Measurements from ENCODE around the gene TMEM121B.

The TMEM121B gene

DNA sequence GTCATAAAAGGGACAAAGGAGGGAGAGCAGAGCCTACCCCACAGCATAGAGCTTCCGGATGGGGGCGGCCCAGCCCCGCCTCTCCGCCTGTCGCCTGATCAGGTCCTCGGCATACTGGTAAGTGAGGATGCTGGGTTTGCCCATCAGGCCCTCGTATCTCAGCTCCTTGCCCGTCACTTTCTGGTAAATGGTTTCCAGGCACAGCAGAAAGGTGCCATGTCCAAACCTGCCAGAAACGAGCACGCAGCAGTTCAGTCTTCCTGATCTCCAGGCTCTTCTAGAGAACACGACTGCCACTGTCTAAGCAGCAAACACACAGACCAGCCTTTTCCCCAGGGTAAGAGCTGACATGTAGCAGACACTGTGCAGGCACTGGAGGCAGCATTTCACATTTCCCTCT is 17.4 kb upstream of the TMEM121B start:
- DNase-seq (ENCODE audit: low read depth): no peak

DNA sequence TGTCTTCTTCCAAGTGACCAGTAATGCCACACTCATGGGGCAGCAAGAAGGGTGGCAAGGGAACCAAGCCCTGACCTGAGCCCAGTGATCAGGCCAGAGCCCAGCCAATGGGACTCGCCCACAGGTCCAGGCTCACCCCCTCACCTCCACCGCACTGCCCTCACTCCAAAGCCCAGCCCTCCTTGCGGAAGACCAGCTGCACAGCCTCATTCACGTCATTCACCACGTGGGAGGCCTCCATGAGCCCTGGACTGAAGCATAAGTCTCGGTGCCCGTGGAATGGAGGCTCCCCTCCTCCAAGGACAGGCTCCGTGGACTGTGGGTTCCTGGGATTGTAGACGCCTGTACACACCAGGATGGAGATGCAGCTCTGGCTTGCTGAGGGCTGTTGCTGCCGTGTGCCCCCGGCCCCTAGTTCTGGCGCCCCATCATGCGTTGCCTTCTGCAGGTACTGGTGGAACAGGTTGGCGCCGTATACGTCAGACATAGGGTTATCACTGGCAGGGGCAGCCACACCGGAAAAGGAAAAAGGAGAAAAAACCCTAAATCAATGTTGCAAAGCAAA is 16.8 kb upstream of the TMEM121B start:
- DNase-seq (ENCODE audit: low read depth): no peak

DNA sequence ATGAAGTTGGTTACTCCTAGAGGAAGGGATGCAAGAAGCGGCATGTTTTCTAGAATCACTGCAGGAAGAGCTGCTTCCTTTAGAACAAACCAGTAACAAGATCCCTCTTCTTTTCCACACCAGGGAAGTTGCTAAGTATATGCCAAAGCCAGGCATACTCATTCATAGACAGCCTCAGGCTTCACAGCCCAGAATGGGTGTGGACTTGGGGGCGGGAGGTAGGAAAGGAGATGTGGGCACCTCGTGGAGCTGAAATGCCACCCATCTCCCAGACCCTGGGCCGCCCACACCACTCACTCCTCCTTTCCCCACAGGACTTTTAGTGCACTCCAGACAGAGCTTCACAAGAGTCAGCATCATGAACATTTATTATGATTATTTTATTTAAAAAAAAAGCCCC is 16.0 kb upstream of the TMEM121B start:
- no peak for DNase-seq (ENCODE audit: low read depth)

DNA sequence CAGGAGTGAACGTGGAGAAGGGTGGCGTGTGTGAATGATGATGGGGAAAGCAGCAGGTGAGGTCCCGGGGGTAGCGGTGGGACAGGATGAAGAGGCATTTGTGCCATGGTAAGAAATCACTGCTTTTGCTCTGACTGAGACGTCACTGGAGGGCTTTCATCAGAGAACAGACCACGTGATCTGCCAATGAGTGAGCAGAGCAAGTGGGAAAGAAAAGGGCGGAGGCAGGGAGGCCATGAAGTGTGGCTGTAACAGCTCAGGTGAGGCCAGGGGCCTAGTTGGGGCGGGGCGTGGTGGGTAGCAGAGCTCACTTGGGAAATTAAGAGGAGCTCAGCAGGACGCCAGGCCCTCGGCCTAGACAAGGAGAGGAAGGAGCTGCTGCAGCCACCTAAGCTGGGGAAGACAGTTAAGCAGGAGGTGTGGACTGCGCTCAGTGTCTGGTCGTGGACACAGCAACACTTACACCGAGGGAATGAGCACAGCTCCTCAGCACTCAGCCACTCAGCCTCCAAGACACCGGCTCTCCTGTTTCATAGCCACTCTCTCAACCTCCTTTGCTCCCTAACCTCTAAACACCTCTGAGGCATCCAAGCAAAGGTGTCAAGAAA is 14.1 kb upstream of the TMEM121B start:
- no peak for DNase-seq (ENCODE audit: low read depth)

DNA sequence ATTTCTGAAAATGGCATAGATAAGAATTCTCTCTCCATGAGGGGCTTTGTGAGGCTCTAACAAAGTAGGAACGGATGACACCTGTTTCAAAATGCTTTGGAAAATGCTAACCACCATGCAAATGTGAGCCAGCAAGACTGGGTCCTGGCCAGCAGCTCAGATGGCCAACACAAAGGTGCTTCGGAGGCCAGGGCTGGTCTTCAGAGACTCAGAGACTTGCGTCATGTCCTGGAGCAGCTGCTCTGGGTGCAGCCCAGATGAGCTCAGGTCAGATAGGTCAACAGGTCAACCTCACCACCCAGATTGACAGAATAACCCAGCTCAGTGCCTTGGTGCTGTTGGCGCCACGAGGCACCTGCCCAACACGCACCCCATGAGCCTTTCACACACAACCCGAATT is 12.0 kb upstream of the TMEM121B start:
- DNase-seq (ENCODE audit: low read depth): no peak

DNA sequence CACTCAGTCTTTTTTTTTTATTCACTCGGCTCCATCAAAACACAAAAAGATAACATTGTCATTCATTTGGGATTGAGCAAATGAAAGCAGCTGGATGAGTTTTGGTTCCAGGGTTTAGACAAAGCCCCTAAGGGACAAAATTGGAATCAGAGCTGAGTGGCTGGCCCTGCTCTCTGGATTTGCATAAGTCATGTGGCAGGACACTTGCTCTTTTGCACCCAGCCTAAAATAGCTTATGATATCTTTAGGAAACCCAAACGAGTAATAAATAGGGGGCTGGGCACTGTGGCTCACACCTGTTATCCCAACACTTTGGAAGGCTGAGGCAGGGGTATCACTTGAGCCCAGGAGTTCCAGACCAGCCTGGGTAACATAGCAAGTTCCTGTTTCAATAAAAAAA is 11.0 kb upstream of the TMEM121B start:
- DNase-seq (ENCODE audit: low read depth): no peak

DNA sequence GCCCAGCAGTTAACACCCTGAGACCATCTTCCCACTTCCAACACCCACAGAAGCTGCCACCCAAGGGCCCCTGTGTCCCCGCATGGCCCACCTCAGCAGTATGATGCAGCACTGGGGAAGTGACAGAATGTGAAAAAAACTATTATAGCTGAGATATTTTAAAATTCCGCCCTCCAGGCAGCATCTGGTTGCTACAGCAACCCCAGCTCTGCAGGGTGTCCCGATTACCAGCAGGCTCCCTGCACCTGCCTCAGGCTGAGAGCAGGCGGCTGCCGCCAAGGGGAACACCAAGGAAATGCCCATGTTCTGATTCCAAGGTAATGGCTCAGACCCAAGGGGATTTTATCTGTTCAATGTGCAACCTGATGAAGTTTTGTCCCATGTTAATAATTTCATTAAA is 10.5 kb upstream of the TMEM121B start:
- no peak for DNase-seq (ENCODE audit: low read depth)

DNA sequence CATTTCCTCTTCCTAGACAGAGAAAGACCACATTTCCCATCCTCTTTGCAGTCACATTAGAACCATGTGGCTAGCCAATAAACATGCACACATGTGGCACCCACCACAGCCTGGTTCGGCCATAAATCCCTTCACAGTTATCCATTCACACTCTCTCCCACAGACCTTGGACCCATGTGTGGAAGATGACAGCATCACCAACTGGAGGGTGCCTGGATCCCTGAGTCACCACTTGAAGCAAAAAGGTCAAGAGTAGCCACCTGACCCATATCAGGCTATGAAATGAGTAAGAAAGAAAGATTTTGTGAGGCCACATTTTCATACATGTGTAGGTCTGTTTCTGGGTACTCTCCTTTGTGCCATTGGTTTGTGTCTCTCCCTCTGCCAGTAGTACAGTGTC is 9.0 kb upstream of the TMEM121B start:
- no peak for DNase-seq (ENCODE audit: low read depth)

DNA sequence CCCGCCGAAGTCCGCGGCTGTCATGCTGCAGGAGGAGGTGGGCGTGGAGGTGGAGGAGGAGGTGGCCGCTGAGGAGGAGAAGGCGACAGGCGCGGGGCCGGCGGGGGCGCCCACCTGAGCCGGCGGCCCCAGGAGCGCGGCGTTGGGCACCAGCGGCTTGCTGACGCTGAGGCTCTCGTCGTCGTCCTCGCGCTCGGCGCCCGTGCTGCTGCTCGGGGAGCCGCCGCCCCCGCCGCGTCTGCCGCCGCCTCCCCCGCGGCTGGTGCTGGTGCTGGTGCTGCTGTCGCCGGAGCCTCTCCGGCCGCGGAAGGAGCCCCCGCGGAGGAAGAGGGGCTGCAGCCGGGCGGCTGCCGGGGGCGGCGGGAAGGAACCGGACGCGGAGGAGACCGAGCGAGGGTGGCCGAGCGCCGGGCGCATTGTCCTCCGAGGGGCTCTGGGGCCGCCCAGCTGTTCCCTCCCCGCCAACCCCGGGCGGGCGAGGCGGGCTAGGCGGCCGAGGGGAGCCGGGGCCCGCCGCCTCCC is 388 bp downstream of the TMEM121B start:
- no peak for DNase-seq (ENCODE audit: low read depth)

DNA sequence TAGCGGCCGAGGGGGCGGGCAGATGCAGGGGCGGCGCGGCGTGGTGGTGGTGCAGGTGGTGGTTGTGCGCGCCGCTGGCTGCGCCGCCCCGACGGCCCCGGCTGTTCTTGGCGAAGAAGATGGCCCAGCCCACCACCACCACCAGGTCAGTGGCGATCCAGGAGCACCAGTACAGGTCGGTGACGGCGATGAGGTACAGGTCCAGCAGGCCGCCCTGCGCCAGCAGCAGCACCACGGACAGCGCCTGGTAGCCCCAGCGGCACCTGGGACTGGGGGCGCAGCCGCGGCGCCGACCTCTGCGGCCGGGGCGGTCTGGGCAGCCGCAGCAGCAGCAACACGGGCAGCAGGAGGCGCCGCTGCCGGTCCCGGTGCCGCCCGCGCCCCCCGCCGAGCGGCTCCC is 879 bp downstream of the TMEM121B start:
- DNase-seq (ENCODE audit: low read depth): peak; percentile 23

DNA sequence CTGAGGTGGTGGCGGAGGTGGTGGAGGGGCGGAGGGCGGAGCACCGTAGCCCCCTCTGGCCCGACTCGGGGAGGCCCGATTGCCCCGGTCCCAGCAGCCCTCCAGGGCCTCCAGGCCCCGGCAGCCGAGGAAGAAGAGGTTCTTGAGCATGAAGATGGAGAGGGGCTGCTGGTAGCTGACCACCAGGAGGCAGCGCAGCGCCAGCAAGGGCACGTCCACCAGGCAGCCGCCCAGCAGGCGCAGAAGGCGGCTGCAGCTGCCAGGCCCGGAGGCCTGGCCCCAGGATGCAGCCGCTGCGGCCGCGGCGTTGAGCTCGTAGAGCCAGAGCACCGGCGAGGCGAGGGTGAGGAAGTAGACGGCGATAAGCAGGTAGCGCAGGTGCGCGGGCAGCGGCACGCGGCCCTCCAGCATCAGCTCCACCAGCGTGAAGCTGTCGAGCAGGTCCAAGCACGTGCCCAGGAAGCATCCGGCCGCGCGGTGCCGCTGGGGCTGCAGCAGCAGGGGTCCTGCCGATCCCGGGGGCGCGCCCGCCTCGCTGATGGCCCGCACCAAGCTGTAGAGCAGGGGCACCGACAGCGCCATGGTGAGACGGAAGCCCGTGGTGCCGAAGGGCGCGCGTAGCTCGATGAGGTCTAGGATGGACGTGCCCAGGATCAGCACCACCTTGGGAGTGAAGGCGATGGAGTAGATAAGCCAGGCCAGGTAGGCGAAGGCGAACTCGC is 1.5 kb downstream of the TMEM121B start:
- no peak for DNase-seq (ENCODE audit: low read depth)

DNA sequence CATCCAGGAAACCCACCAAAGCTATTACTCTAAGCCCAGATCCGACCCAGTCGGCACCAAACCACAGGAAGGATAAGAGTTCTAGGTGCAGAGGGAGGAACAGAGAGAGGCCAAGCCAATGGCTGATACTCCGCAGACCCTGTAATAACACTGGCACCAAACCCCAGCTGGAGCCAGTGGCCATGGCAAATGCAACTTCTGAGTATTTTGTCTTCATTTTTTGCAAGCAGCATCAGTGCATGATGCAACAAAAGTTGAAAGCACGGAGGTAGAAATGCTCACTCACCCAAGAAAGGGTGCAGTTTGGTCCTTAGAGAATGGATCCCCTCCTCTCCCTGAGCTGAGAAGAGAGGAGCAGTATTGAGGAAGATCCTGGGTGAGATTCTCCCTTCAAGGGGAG is 2.8 kb downstream of the TMEM121B start:
- no peak for DNase-seq (ENCODE audit: low read depth)

DNA sequence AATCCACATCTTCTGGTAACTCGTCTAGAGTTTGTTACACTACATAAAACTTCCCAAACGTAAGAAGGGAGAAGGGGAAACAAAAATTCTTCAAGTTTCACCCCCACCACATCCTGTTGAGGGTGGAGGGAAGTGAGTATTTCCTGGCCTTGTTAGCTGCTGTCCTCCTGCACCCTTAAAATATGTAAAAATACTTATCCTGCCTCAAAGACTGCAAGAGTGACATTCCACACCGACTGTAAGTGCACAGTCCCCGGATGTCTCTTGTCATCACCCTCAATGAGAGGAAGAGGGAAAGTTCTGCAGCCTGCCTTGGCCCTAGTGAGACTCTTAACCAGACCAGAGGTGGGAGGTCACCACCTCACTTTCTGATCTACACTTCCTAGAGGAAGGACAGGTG is 3.3 kb downstream of the TMEM121B start:
- no peak for DNase-seq (ENCODE audit: low read depth)

DNA sequence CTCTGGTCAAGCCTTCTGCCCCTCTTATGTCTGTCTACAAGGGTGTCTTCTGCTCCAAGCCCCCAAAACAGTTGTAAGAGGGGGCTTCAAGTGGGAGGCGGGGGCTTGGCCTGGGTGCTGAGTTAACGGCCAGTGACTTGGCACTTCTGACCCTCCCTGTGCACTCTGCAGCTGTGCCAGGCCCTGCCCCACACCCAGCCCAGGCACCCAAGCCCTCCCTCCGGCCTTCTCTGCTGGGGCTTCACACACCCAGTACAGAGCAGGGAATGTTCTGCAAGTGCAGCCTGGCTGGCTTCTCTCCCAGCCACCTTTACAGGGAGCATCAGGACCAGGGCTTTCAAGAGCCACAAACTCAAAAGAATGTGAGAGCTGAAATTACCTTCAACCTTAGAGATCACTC is 3.8 kb downstream of the TMEM121B start:
- no peak for DNase-seq (ENCODE audit: low read depth)

DNA sequence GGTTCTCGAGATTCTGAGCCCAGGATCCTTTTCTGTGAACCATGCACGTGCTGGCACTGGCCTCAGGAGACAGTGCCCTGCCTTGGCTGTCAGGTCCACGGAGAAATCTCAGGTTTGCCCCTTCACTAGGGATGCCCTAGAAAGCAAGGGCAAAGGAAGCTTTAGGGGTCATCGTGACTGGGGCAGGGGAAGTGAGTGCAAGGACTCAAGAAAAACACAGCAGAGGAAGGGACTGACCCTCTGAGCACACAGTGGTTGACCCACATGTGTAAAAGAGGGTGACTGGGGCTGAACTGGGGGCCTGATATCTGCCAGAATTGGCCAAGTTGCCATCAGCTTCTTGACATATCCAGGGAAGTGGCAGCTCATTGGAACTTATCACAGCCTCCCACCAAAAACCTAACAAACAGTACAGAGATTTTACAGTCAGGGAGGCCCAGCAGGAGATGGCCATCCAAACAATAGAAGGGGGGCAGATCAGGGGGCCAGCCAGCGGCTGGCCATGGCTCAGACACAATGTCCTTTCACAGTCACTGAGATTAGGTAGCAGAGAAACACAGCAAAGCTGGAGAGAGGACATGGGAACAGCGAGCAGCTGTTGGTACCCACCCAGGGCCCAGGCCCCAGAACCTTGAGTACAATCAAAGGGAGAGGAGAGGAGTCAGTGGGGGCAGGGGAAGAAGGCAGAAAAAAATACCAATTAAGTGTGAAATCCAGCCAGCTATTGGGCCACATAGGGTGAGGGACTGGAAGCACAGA is 4.4 kb downstream of the TMEM121B start:
- no peak for DNase-seq (ENCODE audit: low read depth)

DNA sequence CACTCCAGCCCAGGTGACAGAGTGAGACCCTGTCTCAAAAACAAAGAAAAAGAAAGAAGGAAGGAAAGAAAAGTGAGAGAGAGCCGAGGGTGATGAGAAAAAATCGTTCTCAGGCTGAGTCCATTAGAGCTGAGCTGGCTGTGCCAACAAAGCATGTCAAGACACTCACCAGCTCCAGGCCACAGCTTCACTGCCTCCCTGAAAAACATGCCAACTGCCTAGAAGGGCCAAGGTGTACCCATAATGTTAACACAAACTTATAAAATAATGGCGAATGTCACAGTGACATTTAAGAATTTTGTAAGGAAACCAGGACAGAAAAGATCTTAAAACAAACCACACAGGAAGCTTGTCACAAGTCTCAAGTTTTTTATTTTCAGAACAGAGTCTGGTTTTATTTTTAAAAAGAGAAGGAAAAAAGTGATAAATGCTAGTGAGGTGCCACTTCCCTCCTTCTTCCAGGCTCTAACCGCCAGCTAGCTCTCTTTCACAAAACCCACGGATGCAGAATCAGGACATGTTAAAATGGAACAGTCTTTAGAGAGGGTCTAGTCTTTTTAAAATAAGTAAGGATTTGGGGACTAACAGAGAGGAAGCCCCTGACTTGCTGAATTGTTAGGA is 5.1 kb downstream of the TMEM121B start:
- no peak for DNase-seq (ENCODE audit: low read depth)

DNA sequence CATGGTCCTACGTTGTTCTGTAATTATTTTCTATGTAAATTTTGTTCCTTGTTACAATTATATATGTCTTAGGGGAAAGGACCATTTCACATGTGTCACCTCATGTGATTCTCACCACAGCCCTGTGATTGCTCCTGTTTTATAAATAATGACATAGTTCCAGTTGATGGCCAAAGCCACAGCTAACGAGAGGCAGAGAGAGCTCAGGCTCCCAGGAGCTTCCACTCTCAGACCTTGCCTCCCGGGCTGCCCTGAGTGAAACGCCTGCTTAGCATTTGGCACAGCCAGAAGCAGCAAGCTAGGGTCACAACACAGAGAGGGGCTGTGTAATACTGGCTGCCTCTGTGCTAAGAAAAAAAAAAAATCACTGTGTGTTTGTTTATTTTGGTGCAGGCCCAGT is 5.9 kb downstream of the TMEM121B start:
- DNase-seq (ENCODE audit: low read depth): no peak

DNA sequence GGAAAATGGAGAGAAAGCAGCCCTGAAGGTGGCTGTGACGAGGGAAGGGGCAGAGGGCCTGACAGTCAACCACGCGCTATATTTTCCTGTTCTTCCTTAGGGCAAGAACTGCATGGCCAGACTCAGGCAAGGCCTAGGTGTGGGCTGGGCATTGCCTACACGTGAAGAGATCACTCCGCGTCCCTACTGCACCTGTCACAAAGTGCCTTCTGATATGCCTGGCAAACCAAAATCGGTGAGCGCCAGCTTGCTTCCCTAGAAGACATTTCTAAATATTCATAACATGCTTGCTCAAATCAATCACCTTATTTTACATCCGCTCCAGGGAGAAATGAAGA is 6.3 kb downstream of the TMEM121B start:
- DNase-seq (ENCODE audit: low read depth): no peak

DNA sequence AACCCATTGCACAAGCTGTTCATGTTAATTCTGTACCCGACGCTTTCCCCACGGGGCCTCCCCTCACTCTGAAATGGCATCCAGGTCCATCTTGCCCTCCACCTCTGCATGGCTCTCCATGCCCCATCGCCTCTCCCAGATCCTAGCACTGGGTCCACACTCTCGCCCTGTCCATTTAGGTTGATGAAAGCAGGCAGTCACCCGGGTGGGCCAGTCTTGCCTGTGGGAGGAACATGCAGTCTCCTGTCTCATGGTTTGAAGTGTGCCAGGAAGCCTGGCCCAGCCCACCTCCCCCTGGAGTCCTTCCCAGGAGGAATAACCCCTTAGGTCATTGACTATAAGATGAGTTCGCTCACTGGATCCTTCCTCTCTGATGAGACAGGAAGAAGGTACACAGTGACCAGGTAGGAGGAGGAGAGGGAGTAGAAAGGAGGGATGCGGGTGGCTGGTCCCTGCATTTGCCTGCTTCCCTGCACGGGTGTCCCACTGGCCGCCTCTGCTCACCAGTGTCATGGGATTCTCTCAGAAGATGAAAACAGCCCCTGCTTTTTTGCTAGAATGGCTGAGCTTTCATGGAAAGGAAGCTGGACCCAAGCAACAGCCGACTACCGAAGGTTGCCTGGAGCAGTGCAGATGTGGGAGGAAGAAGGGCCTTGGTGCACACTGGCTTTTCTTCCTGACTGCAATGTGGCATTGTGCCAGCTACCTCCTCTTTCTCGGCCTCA is 6.8 kb downstream of the TMEM121B start:
- DNase-seq (ENCODE audit: low read depth): no peak

DNA sequence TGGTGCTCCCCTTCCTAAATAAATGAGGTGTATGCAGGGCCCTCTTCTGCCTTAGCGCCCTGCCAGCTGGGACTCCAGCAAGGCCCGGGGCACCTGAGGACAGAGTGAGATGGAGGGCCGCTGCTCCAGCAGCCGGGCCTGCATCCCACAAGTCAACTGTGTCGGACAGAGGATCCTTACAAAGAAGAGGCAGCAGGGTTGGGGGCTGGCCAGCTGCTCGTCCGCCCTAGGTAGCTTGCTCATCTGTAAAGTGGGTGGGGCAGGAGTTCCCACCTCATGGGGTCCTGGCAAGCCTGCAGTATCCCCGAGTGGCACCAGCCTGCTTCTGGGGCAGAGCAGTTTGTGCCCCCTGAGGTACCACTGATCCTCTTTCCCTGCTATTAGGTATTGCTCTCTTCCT is 7.6 kb downstream of the TMEM121B start:
- no peak for DNase-seq (ENCODE audit: low read depth)

DNA sequence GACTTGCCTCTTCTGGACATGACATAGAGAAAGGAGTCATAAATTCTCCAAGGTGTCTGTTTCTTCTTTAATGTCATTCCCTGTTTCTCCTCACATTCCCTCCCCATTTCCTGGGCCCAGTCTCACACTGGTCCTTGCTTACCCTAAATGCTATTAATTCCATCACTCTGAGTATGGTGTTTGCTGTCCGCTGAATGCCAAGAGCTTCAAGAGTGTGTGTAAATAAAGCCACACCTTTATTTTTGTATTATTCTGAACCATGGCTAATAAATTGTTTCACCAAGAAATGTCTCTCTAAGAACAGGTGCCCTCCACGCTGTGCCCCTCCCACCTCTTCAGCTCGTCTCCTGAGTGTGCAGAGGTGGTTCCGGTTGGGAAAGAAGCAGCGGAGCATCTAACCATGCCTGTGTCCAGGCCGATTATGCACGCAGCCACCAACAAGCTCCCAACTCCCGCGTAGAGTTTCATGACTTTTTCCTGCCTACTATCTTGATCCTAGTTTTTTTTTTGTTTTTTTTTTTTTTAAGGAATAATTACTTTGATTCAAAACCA is 8.6 kb downstream of the TMEM121B start:
- no peak for DNase-seq (ENCODE audit: low read depth)

All from activated T-cell treated with anti-CD3 and anti-CD28 coated beads for 24 hours (primary cell).